KBM-7 (cell line): Measurements from ENCODE around the gene CRTC3.

ENCODE experiments used
- DNase-seq: peaks from one replicate; pipeline ENCODE4 v3.0.0-alpha.2; 2015
- in situ Hi-C: fragments of 300-500 bp; cut with MboI; formaldehyde crosslinking; loops from 2 replicates; pipeline ENCODE4 v1.14.3; 2020; ENCODE audit warnings: low sequenced_read_pairs, low pct_unique_long_range_greater_than_20kb, mixed read lengths

CRTC3 gene

GRCh38 chr15:90558171-90558573 is 28.4 kb downstream of the CRTC3 start:
- DNase-seq = peak; percentile 75

DNA sequence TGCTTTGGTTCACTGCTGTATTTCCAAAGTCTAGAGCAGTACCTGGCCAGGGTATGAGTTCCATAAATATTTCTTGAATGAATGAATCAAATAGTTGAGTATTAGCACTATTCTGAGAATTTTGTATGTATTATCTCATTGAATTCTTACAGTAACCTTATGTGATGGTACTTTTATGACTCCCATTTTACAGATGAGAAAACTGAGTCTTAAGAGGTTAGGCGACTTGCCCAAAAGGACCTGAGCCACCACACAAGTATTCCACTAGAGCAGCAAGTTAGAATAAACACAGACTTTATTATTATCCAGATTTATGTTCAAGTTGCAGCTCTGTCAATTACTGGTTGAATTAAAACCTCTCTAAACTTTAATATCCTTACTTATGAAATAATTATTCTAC is 29.4 kb downstream of the CRTC3 start:
- in situ Hi-C loops = no loop called here
- DNase-seq = no peak

More at GRCh38 chr15:90558171-90558573, 28.4 kb downstream of the CRTC3 start:
- in situ Hi-C loops = no loop called here

DNA sequence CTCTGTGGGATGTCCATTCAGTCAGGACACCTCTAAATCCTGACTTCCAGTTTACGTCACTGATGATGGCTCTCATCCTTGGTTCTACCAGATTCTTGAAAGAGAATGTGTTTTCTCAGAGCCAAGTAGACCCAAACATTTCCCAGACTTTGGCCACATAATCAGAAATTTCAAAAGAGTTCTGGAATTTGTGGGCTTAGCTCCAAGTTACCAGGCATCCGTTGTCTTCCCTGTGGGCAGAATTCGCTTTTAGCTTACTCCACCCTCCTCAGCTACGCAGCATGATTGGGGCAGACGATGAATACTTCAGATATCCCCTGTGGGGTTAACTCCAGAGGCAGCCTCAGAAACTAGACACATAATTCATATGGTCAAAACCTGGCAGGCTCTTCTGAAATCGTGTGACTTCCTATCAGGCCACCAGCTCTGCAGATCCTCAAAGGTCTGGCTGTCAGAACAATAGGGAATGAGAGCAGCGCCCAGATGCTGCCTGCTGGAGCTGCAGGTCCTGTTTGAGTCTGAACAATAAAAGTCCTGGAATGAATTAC is 30.6 kb downstream of the CRTC3 start:
- in situ Hi-C loops = no loop called here
- no peak for DNase-seq

GRCh38 chr15:90561344-90562244 is 31.9 kb downstream of the CRTC3 start:
- in situ Hi-C loops = no loop called here
- peak; percentile 62 for DNase-seq

- in situ Hi-C loops = no loop called here
- no peak for DNase-seq
Observed at GRCh38 chr15:90562669-90563068, 32.9 kb downstream of the CRTC3 start.

- in situ Hi-C loops = no loop called here
- no peak for DNase-seq
Observed at GRCh38 chr15:90563463-90563862, 33.7 kb downstream of the CRTC3 start.

- DNase-seq = peak; percentile 65
- in situ Hi-C loops = no loop called here
Observed at GRCh38 chr15:90564051-90564450, 34.3 kb downstream of the CRTC3 start.

DNA sequence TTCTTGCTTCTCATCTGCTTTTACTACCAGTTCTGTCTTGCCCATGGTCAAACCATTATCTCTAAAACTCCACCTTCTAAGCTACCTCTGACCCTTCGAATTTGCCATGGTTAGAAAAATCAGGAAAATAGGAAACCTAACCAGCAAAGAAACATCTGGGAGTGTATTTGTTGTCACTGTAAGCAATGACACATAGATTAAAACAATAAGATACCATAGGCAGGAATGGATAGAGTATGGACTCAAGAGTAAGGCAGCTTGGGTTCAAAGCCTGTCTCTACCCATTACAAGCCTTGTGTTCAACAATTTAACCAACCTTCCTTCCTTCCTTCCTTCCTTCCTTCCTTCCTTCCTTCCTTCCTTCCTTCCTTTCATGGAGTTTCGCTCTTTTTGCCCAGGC is 34.9 kb downstream of the CRTC3 start:
- in situ Hi-C loops = no loop called here
- DNase-seq = no peak

GRCh38 chr15:90565866-90566265 is 36.1 kb downstream of the CRTC3 start:
- in situ Hi-C loops = no loop called here
- DNase-seq = no peak

DNA sequence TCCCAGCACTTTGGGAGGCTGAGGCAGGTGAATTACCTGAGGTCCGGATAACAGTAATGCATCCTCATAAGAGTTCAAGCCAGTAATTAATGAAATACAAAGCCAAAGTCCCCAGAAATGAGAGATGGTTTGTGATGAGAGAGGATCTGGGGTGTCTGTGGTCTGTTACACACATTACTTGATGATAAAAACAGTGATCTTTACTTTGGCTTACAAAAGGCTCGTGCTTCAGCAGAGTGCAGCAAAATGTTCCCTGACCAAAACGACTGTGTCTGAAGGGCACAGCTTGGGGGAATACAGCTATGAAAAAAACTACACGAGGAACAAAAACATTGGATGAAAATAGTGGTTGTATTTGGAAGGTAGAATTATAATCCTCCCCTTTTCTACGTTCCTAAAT is 40.9 kb downstream of the CRTC3 start:
- in situ Hi-C loops = no loop called here

DNA sequence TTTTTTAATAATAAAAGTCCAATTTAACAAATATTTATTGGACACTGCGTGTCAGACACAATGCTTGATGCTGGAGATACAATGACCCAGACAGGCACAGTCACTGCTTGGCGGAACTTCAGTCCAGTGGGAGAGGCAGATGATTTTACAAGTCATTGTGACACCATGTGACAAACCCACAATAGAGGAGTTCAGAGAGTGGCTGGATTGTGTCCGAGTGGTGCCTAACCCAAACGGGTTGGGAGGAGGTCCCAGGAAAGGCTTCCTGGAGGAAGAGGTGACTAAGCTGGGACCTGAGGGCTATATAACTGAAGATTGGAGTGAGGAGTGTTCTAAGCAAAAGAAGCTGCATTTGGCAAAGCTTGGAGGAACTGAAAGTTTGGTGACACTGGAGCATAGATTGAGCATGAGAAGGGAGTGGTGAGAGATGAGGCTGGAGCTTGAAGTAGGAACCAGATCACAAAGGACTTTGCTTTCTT is 41.4 kb downstream of the CRTC3 start:
- in situ Hi-C loops = no loop called here

More for the DNA sequence above, 40.9 kb downstream of the CRTC3 start:
- no peak for DNase-seq

GRCh38 chr15:90572893-90573292 is 43.2 kb downstream of the CRTC3 start:
- DNase-seq = no peak
- in situ Hi-C loops = no loop called here

More for the DNA sequence above, 41.4 kb downstream of the CRTC3 start:
- DNase-seq = no peak

GRCh38 chr15:90576711-90577389 is 47.1 kb downstream of the CRTC3 start:
- in situ Hi-C loops = no loop called here
- no peak for DNase-seq

- no peak for DNase-seq
- in situ Hi-C loops = no loop called here
Observed at GRCh38 chr15:90579213-90579612, 49.5 kb downstream of the CRTC3 start.

GRCh38 chr15:90580099-90580498 is 50.4 kb downstream of the CRTC3 start:
- in situ Hi-C loops = no loop called here
- no peak for DNase-seq

- no peak for DNase-seq
- in situ Hi-C loops = no loop called here
Observed at GRCh38 chr15:90580541-90580940, 50.8 kb downstream of the CRTC3 start.

- in situ Hi-C loops = no loop called here
- no peak for DNase-seq
Observed at GRCh38 chr15:90580946-90581345, 51.2 kb downstream of the CRTC3 start.

- in situ Hi-C loops = no loop called here
- DNase-seq = peak; percentile 44
Observed at GRCh38 chr15:90581771-90582352, 52.1 kb downstream of the CRTC3 start.

- no peak for DNase-seq
- in situ Hi-C loops = no loop called here
Observed at GRCh38 chr15:90582553-90582952, 52.8 kb downstream of the CRTC3 start.
